AG09309 (cell line): ENCODE data around the gene ARMH3.
A peak's percentile ranks its signal among the peaks of the same experiment; 100 is the strongest.

Experiments
- DNase-seq: peaks from one replicate; pipeline ENCODE4 v3.0.0-alpha.2; 2010; ENCODE audit warnings: low read depth
- H3K4me3 ChIP-seq: 2 replicates; pipeline ENCODE4 v1.5.1; 2011; ENCODE audit warnings: mild to moderate bottlenecking, low read depth, low read length, moderate library complexity; ENCODE audit not compliant: control insufficient read depth
- TF ChIP-seq, protein P1 (sequence below): IDR thresholded peaks from 2 replicates; pipeline ENCODE4 v1.5.1; 2011; ENCODE audit warnings: mild to moderate bottlenecking, low read depth, low read length, inconsistent platforms; ENCODE audit not compliant: insufficient read depth, control insufficient read depth; ENCODE audit errors: missing control alignments

ARMH3 gene

DNA sequence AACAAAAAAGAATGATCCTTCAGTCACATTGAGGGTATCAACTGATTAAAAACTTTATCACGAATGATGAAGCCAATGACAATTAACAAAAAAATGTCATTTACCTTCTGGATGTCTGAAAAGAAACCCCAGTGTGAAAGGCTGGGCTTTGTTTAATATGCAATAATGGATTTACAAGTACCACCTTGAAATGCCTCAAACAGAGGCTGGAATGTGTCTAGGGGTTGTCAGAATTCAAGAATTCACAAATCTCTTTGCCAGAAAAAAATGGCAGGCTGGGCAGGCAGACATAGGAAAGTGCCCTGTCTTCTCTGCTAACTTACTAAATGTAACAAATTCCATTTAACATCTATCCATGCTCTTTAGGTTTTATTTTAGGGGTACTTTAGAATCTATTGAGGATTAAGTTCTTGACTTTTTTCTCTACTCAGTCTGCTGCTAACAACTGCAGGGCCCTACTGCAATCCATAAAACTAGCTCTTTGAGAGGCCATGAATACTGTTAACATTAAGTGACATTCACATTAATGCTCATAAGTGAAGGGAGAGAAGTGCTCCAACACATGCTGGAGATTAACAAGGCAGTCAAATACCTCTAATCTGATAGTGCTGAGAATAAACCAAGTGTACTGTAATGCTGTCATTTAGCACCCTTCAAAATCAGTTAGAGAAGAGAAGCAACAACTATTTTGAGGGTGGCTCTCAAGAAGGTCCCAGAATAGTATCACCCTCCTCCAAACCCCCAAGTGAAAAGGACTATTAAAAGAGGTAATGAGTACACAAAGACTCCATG, 169.3 kb downstream of the ARMH3 start:
- no peak for DNase-seq
- TF ChIP-seq, protein P1, sequence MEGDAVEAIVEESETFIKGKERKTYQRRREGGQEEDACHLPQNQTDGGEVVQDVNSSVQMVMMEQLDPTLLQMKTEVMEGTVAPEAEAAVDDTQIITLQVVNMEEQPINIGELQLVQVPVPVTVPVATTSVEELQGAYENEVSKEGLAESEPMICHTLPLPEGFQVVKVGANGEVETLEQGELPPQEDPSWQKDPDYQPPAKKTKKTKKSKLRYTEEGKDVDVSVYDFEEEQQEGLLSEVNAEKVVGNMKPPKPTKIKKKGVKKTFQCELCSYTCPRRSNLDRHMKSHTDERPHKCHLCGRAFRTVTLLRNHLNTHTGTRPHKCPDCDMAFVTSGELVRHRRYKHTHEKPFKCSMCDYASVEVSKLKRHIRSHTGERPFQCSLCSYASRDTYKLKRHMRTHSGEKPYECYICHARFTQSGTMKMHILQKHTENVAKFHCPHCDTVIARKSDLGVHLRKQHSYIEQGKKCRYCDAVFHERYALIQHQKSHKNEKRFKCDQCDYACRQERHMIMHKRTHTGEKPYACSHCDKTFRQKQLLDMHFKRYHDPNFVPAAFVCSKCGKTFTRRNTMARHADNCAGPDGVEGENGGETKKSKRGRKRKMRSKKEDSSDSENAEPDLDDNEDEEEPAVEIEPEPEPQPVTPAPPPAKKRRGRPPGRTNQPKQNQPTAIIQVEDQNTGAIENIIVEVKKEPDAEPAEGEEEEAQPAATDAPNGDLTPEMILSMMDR: no peak
- no peak overlapping the region for H3K4me3 ChIP-seq

DNA sequence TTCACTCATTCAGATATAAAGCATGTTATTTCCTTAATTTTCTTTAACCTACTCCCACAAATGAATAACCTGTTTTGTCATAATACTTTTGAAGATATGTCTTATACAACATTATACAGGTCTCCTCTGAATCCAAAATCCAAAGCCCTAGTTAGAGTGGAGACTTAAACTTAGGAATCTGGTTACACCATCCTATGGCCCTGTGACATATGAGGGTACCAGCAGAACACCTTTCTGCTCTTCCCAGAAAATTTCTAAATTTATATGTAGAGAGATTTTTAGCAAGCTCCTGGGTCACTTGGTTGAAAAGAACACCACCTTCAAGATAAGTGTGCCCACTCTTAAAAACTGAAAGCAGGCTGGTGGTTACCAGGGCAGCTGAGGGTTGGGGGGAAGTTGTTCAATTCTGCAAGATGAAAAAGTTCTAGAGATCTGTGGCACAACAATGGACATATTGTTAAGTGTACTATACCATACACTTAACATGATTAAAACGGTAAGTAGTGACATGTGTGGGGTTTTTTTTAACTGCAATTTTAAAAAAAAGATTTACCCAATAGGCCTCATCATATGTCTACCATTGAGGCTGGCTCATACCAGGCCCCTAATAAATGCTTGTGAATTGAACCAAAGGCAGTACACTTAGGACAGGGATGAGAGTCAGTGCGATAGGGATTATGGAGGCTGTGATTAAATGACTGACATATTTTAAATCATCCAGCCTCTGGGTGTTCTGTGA, 174.8 kb downstream of the ARMH3 start:
- no peak overlapping the region for H3K4me3 ChIP-seq
- TF ChIP-seq, protein P1: no peak
- DNase-seq: no peak

GRCh38 chr10:101880232-101880573, 175.8 kb downstream of the ARMH3 start:
- H3K4me3 ChIP-seq: no peak overlapping the region
- TF ChIP-seq, protein P1: no peak
- DNase-seq: no peak

GRCh38 chr10:101879456-101880231, 176.3 kb downstream of the ARMH3 start:
- peak; percentile 35 for DNase-seq
- H3K4me3 ChIP-seq: no peak overlapping the region
- TF ChIP-seq, protein P1: no peak

DNA sequence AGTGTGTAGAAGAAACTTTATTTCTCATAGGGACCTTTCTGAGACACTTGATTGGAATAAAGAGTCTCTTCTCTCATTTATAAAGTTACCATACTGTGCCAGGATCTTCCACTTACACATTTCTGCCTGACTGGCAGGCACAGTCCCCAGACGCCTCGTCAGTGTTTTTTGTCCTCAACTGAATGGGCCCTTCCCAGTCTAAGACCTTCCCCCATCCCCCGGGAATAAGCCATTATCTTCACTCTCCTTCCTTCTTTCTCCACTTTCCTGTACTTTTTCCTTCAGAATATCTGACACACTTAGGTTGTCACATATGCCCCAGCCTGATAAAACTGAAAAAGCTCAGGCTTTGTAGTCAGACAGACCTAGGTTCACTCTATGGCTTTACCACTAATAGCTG, 177.1 kb downstream of the ARMH3 start:
- DNase-seq: no peak
- H3K4me3 ChIP-seq: no peak overlapping the region
- TF ChIP-seq, protein P1: no peak

DNA sequence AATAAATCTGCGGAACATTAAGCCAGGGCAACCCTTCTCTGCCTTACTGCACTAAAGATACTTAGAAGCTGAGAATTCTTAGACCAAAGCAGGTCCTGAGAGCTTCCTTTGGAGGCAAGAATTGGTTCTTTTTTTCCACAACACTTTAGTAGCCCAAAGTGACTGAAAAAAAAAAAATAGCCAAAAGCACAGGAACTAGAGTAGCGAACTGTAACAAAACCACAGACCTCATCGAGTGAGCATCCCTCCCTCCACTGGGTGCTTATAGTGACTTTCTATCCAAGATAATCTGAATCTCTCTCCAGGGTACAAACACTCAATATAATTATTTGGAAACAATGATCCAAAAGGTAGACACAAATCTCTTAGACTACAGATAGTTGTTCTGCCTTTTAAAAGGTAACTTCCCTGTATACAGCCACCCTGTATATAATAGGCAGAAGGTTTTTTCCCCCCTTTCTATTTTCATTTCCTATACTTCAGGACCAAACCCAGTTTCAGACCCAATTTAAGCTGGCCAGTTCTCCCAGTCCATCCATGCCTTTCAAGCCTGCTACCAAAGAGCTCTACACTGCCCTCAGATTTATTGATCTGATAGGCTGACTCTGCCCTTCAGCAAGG, 180.8 kb downstream of the ARMH3 start:
- H3K4me3 ChIP-seq: no peak overlapping the region
- TF ChIP-seq, protein P1: no peak
- no peak for DNase-seq
